Small intestine (tissue), 16 donors: Measurements from ENCODE around the gene SLC2A2. TPM values are rescaled to one million over a fixed set of nuclear protein-coding genes. Genes with fewer than 3 reads are reported as not detected.
A peak's percentile ranks its signal among the peaks of the same experiment; 100 is the strongest.

Source experiments
- DNase-seq, 2 donors: peaks; one replicate each; pipeline versions ENCODE4 v3.0.0 to v3.0.0-alpha.2; 2013
- FAIRE-seq: peaks from 2 replicates; lab custom pipeline; 2012; peaks lifted over from hg19 to GRCh38; lab: Jason Lieb, UNC
- H3K27ac ChIP-seq, 3 donors: one replicate each; pipeline ENCODE4 v1.5.1; 2013; ENCODE audit warnings: low read length in 2 of 3, mild to moderate bottlenecking in 2 of 3, control low read depth in 1 of 3, inconsistent platforms in 1 of 3, low read depth in 1 of 3, moderate library complexity in 1 of 3
- H3K27me3 ChIP-seq, 3 donors: one replicate each; pipeline ENCODE4 v1.6.1; 2013; ENCODE audit warnings: low read length in 3 of 3, inconsistent platforms in 1 of 3; ENCODE audit not compliant: control insufficient read depth in 3 of 3, insufficient read depth in 3 of 3
- H3K36me3 ChIP-seq, 3 donors: one replicate each; pipeline ENCODE4 v1.6.1; 2013; ENCODE audit warnings: low read length in 3 of 3, inconsistent platforms in 1 of 3, low read depth in 1 of 3, mild to moderate bottlenecking in 1 of 3, moderate library complexity in 1 of 3; ENCODE audit not compliant: control insufficient read depth in 3 of 3, insufficient read depth in 2 of 3
- H3K4me1 ChIP-seq, 3 donors: one replicate each; pipeline ENCODE4 v1.6.1; 2013; ENCODE audit warnings: low read length in 2 of 3, inconsistent platforms in 1 of 3, low read depth in 1 of 3, mild to moderate bottlenecking in 1 of 3, moderate library complexity in 1 of 3; ENCODE audit not compliant: control insufficient read depth in 3 of 3, insufficient read depth in 2 of 3
- H3K4me3 ChIP-seq, 3 donors: one replicate each; pipeline ENCODE4 v1.5.1; 2013; ENCODE audit warnings: low read length in 3 of 3, control low read depth in 1 of 3, inconsistent platforms in 1 of 3, low read depth in 1 of 3, mild to moderate bottlenecking in 1 of 3, moderate library complexity in 1 of 3
- H3K9me3 ChIP-seq, 2 donors: one replicate each; pipeline ENCODE4 v1.6.1; 2013; ENCODE audit warnings: low read depth in 1 of 2, low read length in 1 of 2; ENCODE audit not compliant: control insufficient read depth in 2 of 2, insufficient read depth in 1 of 2
- WGBS, 3 donors: extraction: QIAGEN DNeasy Blood & Tissue Kit; methylation state at CpG; one replicate each; pipeline ENCODE4 v1.1.7; 2013; 5-methylcytosine and 5-hydroxymethylcytosine counted together
- long read RNA-seq, 10 donors: transcript quantifications; one replicate each; lab custom pipeline, GENCODE V29; 2026
- polyA plus RNA-seq, 4 donors: library from polyadenylated mRNA; stranded (reverse) in 3 of 4; unstranded in 1 of 4; fragments of 200-250 nt in 3 of 4; fragments of 120-200 nt in 1 of 4; gene quantifications; one replicate each; pipeline versions ENCODE4 v1.2.1 to v1.2.3, GENCODE V29; 2013
- donor health status: healthy with polysubstance abuse.
- donor health status: control.
- donor health status: control.
- donor health status: Bipolar disorder and iron deficiency.
- donor health status: healthy.

SLC2A2 gene
- polyA plus RNA-seq, result 100 to 1,000 TPM in 1 of 4 donors, 10 to 100 TPM in 3; 24.6 to 212 (median 66.9) TPM
- long read RNA-seq, donor 1, result 0 reads
- long read RNA-seq, donor 2, transcript SLC2A2-201 (11 exons, 3,210 nt), result major isoform, 13 of 44 reads
- long read RNA-seq, donor 2, partial matches to known transcripts, result 30 of 44 reads
- long read RNA-seq, donor 2, other reads (novel, unspliced or antisense), result 0 of 44 reads
- long read RNA-seq, donor 3, transcript SLC2A2-201 (11 exons, 3,210 nt), result major isoform, 5 of 93 reads
- long read RNA-seq, donor 3, partial matches to known transcripts, result 85 of 93 reads
- long read RNA-seq, donor 3, other reads (novel, unspliced or antisense), result 0 of 93 reads
- long read RNA-seq, donor 4, result 0 reads
- long read RNA-seq, donor 5, transcript SLC2A2-201 (11 exons, 3,210 nt), result major isoform, 6 of 11 reads
- long read RNA-seq, donor 5, partial matches to known transcripts, result 5 of 11 reads
- long read RNA-seq, donor 5, other reads (novel, unspliced or antisense), result 0 of 11 reads
- long read RNA-seq, donor 6, transcript SLC2A2-201 (11 exons, 3,210 nt), result major isoform, 33 of 189 reads
- long read RNA-seq, donor 6, partial matches to known transcripts, result 150 of 189 reads
- long read RNA-seq, donor 6, other reads (novel, unspliced or antisense), result 0 of 189 reads
- long read RNA-seq, donor 7, result 0 reads
- long read RNA-seq, donor 8, result 0 reads
- long read RNA-seq, donor 9, partial matches to known transcripts, result 20 of 24 reads
- long read RNA-seq, donor 9, other reads (novel, unspliced or antisense), result 0 of 24 reads
- long read RNA-seq, donor 10, transcript SLC2A2-201 (11 exons, 3,210 nt), result major isoform, 6 of 17 reads
- long read RNA-seq, donor 10, partial matches to known transcripts, result 11 of 17 reads
- long read RNA-seq, donor 10, other reads (novel, unspliced or antisense), result 0 of 17 reads

GRCh38 chr3:171026597-171027293 lies at the start of gene SLC2A2:
Gene SLC2A2, minus strand, starts transcription at chr3:171026720. Its CDS starts 50 bp downstream, at chr3:171026670.
- Histone ChIP-seq H3K9me3 (no peaks in the 10 kb centered on the region), H3K4me3 (peak within 1 kb of the TSS in 2 of 3 donors; percentile 51 to 68), H3K4me1 (peaks cover 0 to 15% (median 4%) of the 10 kb centered on the region in 3 donors), H3K36me3 (no peaks in the 10 kb centered on the region), H3K27ac (peak within 1 kb of the TSS in 2 of 3 donors; percentile 55 to 91), H3K27me3 (peaks cover 0 to 4% (median 0%) of the 10 kb centered on the region in 3 donors)
- DNase-seq (peak; percentile 87 to 96), FAIRE-seq (no peak)
- 32 to 74% (median 45%) methylated on average over 4 of the region's 4 CpGs for WGBS, 3 donors

- H3K9me3 ChIP-seq, result no peaks in the 10 kb centered on the region
- H3K4me3 ChIP-seq, result no peak overlapping the region
- no peak overlapping the region for H3K27ac ChIP-seq
- peaks cover 3 to 14% (median 7%) of the 10 kb centered on the region in 3 donors for H3K36me3 ChIP-seq
- no peaks in the 10 kb centered on the region for H3K4me1 ChIP-seq
- no peak for DNase-seq
- no peak for FAIRE-seq
- no peaks in the 10 kb centered on the region for H3K27me3 ChIP-seq
These were observed 45.9 kb upstream of the SLC2A2 start for GRCh38 chr3:171072432-171072831.

- H3K36me3 ChIP-seq, result peaks cover 0 to 26% (median 9%) of the 10 kb centered on the region in 3 donors
- 68 to 74% (median 74%) methylated on average over 3 of the region's 3 CpGs for WGBS, 3 donors
These were observed 42.1 kb upstream of the SLC2A2 start for GRCh38 chr3:171068658-171069057.

GRCh38 chr3:171066206-171066605 lies 39.7 kb upstream of the SLC2A2 start:
- DNase-seq, result no peak
- peaks cover 0 to 38% (median 9%) of the 10 kb centered on the region in 3 donors for H3K36me3 ChIP-seq
- H3K27ac ChIP-seq, result no peak overlapping the region
- H3K4me1 ChIP-seq, result no peaks in the 10 kb centered on the region
- no peaks in the 10 kb centered on the region for H3K9me3 ChIP-seq
- no peaks in the 10 kb centered on the region for H3K27me3 ChIP-seq
- H3K4me3 ChIP-seq, result no peak overlapping the region
- WGBS, 3 donors, result 89 to 96% (median 95%) methylated on average over 6 of the region's 6 CpGs
- no peak for FAIRE-seq

More at GRCh38 chr3:171068658-171069057, 42.1 kb upstream of the SLC2A2 start:
- no peaks in the 10 kb centered on the region for H3K4me1 ChIP-seq
- H3K4me3 ChIP-seq, result no peak overlapping the region
- H3K9me3 ChIP-seq, result no peaks in the 10 kb centered on the region
- H3K27me3 ChIP-seq, result no peaks in the 10 kb centered on the region
- H3K27ac ChIP-seq, result no peak overlapping the region
- DNase-seq (no peak), FAIRE-seq (no peak)

- DNase-seq, result no peak
- no peaks in the 10 kb centered on the region for H3K9me3 ChIP-seq
These were observed 39.2 kb upstream of the SLC2A2 start for GRCh38 chr3:171065732-171066131.

GRCh38 chr3:171064461-171064860 lies 37.9 kb upstream of the SLC2A2 start:
- no peak overlapping the region for H3K27ac ChIP-seq
- 63 to 72% (median 70%) methylated on average over 2 of the region's 2 CpGs for WGBS, 3 donors
- H3K4me3 ChIP-seq, result no peak overlapping the region
- H3K4me1 ChIP-seq, result peaks cover 0 to 1% (median 0%) of the 10 kb centered on the region in 3 donors
- no peak for DNase-seq
- H3K9me3 ChIP-seq, result no peaks in the 10 kb centered on the region
- FAIRE-seq, result no peak
- H3K36me3 ChIP-seq, result peaks cover 0 to 35% (median 7%) of the 10 kb centered on the region in 3 donors
- H3K27me3 ChIP-seq, result no peaks in the 10 kb centered on the region

More at GRCh38 chr3:171065732-171066131, 39.2 kb upstream of the SLC2A2 start:
- H3K27me3 ChIP-seq, result no peaks in the 10 kb centered on the region
- no peaks in the 10 kb centered on the region for H3K4me1 ChIP-seq
- H3K36me3 ChIP-seq, result peaks cover 0 to 37% (median 9%) of the 10 kb centered on the region in 3 donors
- no peak overlapping the region for H3K27ac ChIP-seq
- FAIRE-seq, result no peak
- 89 to 97% (median 97%) methylated on average over 1 of the region's 1 CpG for WGBS, 3 donors
- H3K4me3 ChIP-seq, result no peak overlapping the region

GRCh38 chr3:171061749-171062148 lies 35.2 kb upstream of the SLC2A2 start:
- no peak overlapping the region for H3K4me3 ChIP-seq
- H3K9me3 ChIP-seq, result no peaks in the 10 kb centered on the region
- 95 to 100% (median 100%) methylated on average over 1 of the region's 1 CpG for WGBS, 3 donors
- FAIRE-seq (no peak), DNase-seq (no peak)
- no peaks in the 10 kb centered on the region for H3K27me3 ChIP-seq
- H3K36me3 ChIP-seq, result peaks cover 0 to 31% (median 4%) of the 10 kb centered on the region in 3 donors
- H3K27ac ChIP-seq, result no peak overlapping the region
- H3K4me1 ChIP-seq, result peaks cover 0 to 9% (median 0%) of the 10 kb centered on the region in 3 donors
